Tibial nerve (tissue), 4 donors: Measurements from ENCODE around the gene CRISPLD2.

Experiments used
- EP300 ChIP-seq, 2 donors: sonication (generic); formaldehyde crosslinking; IDR thresholded peaks; one replicate each; pipeline ENCODE4 v1.6.1; 2017; ENCODE audit warnings: antibody characterized with exemption in 2 of 2, mild to moderate bottlenecking in 1 of 2
- POLR2A ChIP-seq, 2 donors: fragments of 450-650 bp; IDR thresholded peaks; one replicate each; pipeline ENCODE4 v1.6.1; 2017; ENCODE audit warnings: antibody characterized with exemption in 2 of 2, mild to moderate bottlenecking in 2 of 2, moderate library complexity in 2 of 2
- TF ChIP-seq, protein P1 (sequence below), 5 experiments: fragments of 200-600 bp in 3 of 5; fragments of 450-650 bp in 2 of 5; sonication (generic) in 3 of 5; IDR thresholded peaks; one replicate each; pipeline ENCODE4 v1.5.1; 2016 to 2019; ENCODE audit warnings: antibody characterized with exemption in 5 of 5, mild to moderate bottlenecking in 3 of 5, moderate library complexity in 2 of 5

DNA sequence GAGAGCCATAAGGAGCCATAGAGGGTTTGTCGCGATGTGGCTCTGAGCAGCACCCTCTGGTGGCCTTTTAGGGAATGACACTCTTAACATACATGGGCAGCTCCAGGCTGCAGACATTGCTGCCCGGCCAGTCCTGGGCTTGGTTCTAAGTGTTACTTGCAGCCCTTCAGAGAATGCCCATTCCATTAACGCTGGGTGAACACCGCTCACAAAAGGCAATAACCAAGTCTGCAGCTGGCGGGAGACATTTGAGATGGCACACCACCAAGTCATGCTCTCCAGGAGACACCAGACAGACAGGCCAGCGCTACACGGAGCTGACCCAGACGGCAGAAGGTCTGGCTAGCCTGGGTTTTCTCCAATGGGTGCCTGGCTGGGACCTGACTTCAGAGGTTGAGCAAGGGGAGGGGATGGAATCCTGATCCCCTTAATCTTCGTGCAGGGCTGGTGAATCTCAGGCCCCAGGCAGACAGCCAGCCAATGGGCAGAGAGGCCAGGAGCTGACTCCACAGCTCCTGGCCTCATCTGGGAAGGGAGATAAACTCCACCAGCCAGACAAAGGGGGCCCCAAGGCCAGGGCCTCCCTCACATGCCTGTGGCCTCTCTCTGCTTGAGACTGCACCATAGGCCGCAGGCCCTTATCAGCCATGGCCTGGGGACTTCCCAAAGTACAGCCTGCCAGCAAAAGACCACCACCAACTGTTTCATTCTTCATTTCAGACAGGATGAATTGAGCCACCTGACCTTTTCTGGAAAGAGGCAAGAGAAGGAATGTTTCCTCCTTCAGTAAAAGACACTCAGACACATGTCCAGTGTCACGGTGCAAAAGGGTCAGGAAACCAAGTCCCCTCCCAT lies 132.8 kb downstream of the CRISPLD2 start:
- TF ChIP-seq EP300 (IDR thresholded peaks at IDR 0.05) (no peak), POLR2A (IDR thresholded peaks at IDR 0.05) (no peak)
- TF ChIP-seq, protein P1, sequence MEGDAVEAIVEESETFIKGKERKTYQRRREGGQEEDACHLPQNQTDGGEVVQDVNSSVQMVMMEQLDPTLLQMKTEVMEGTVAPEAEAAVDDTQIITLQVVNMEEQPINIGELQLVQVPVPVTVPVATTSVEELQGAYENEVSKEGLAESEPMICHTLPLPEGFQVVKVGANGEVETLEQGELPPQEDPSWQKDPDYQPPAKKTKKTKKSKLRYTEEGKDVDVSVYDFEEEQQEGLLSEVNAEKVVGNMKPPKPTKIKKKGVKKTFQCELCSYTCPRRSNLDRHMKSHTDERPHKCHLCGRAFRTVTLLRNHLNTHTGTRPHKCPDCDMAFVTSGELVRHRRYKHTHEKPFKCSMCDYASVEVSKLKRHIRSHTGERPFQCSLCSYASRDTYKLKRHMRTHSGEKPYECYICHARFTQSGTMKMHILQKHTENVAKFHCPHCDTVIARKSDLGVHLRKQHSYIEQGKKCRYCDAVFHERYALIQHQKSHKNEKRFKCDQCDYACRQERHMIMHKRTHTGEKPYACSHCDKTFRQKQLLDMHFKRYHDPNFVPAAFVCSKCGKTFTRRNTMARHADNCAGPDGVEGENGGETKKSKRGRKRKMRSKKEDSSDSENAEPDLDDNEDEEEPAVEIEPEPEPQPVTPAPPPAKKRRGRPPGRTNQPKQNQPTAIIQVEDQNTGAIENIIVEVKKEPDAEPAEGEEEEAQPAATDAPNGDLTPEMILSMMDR (IDR thresholded peaks at IDR 0.05) = peak; percentile 85 to 95 (median 88)
